22Rv1 (cell line): ENCODE data around the gene RAI1.

Source experiments
- H3K27ac ChIP-seq: fragments of 450-650 bp; 2 replicates; pipeline ENCODE4 v1.5.1; 2017
- CTCF ChIP-seq: fragments of 450-650 bp; IDR thresholded peaks from 2 replicates; pipeline ENCODE4 v1.5.1; 2017; ENCODE audit warnings: mild to moderate bottlenecking
- ZFX ChIP-seq: fragments of 450-650 bp; IDR thresholded peaks from 2 replicates; pipeline ENCODE4 v1.6.1; 2017; ENCODE audit warnings: antibody characterized with exemption, borderline replicate concordance

The RAI1 gene

GRCh38 chr17:17822616-17823015, 141.4 kb downstream of the RAI1 start:
- H3K27ac ChIP-seq = peak overlapping the region; percentile 89
- no peak for TF ChIP-seq ZFX
- TF ChIP-seq CTCF = no peak

GRCh38 chr17:17823433-17824118, 142.3 kb downstream of the RAI1 start:
- no peak for TF ChIP-seq ZFX
- no peak for TF ChIP-seq CTCF
- peak overlapping the region; percentile 89 for H3K27ac ChIP-seq

GRCh38 chr17:17824119-17824782, 143.0 kb downstream of the RAI1 start:
- no peak for TF ChIP-seq ZFX
- TF ChIP-seq CTCF = no peak
- peak overlapping the region; percentile 89 for H3K27ac ChIP-seq

- no peak for TF ChIP-seq ZFX
- no peak for TF ChIP-seq CTCF
These were observed 143.7 kb downstream of the RAI1 start for GRCh38 chr17:17824783-17825614.

GRCh38 chr17:17826342-17826713, 145.1 kb downstream of the RAI1 start:
- TF ChIP-seq ZFX (no peak), CTCF (no peak)
- peak overlapping the region; percentile 89 for H3K27ac ChIP-seq

More at GRCh38 chr17:17824783-17825614, 143.7 kb downstream of the RAI1 start:
- peak overlapping the region; percentile 89 for H3K27ac ChIP-seq

- peak overlapping the region; percentile 89 for H3K27ac ChIP-seq
- TF ChIP-seq ZFX (no peak), CTCF (no peak)
These were observed 145.9 kb downstream of the RAI1 start for GRCh38 chr17:17826942-17827785.
